Endothelial cell (in vitro differentiated cells): ENCODE results near the gene VPS35. TPM values are rescaled to one million over a fixed set of nuclear protein-coding genes. Genes with fewer than 3 reads are reported as not detected.

Experiments used
- DNase-seq: peaks from one replicate; pipeline ENCODE4 v3.0.0; 2021; ENCODE audit warnings: low spot score
- H3K27ac Mint-ChIP-seq: one replicate; pipeline ENCODE4 v1.8.0; 2021; ENCODE audit warnings: mixed read lengths, inconsistent platforms; ENCODE audit not compliant: unreplicated experiment
- H3K27me3 Mint-ChIP-seq: one replicate; pipeline ENCODE4 v1.8.0; 2021; ENCODE audit warnings: mild to moderate bottlenecking, moderate library complexity, mixed read lengths, inconsistent platforms; ENCODE audit not compliant: unreplicated experiment
- H3K36me3 Mint-ChIP-seq: one replicate; pipeline ENCODE4 v1.8.0; 2021; ENCODE audit warnings: mild to moderate bottlenecking, low read depth, mixed read lengths, inconsistent platforms; ENCODE audit not compliant: unreplicated experiment
- H3K4me1 Mint-ChIP-seq: one replicate; pipeline ENCODE4 v1.8.0; 2021; ENCODE audit warnings: mild to moderate bottlenecking, mixed read lengths, inconsistent platforms; ENCODE audit not compliant: unreplicated experiment
- H3K4me3 Mint-ChIP-seq: one replicate; pipeline ENCODE4 v1.8.0; 2021; ENCODE audit warnings: mild to moderate bottlenecking, mixed read lengths, inconsistent platforms; ENCODE audit not compliant: unreplicated experiment
- H3K9me3 Mint-ChIP-seq: one replicate; pipeline ENCODE4 v1.8.0; 2021; ENCODE audit warnings: mixed read lengths, inconsistent platforms; ENCODE audit not compliant: unreplicated experiment
- CTCF ChIP-seq: fragments of 200-600 bp; sonication (generic); IDR thresholded peaks from one replicate; pipeline ENCODE4 v1.5.0; 2021; ENCODE audit warnings: antibody characterized with exemption; ENCODE audit not compliant: unreplicated experiment
- total RNA-seq: library from RNA; stranded (reverse); fragmentation: NEBNext Ultra II Directional; extraction: Animal tissue kit (Norgen Biotek cat#: 25700); gene quantifications from one replicate; pipeline ENCODE4 v1.2.1, GENCODE V29; 2021; ENCODE audit not compliant: unreplicated experiment

VPS35 gene
- total RNA-seq, 1 donor from 2014 or later, result 78.4 TPM

- H3K9me3 Mint-ChIP-seq, result no peaks in the 10 kb centered on the region
- H3K27ac Mint-ChIP-seq, result no peak overlapping the region
- peaks cover 2% of the 10 kb centered on the region for H3K27me3 Mint-ChIP-seq
- no peak overlapping the region for H3K4me3 Mint-ChIP-seq
- no peak for DNase-seq
- TF ChIP-seq CTCF, result no peak
- H3K36me3 Mint-ChIP-seq, result peaks cover 7% of the 10 kb centered on the region
- H3K4me1 Mint-ChIP-seq, result peaks cover 5% of the 10 kb centered on the region
These were observed 75.6 kb downstream of the VPS35 start for GRCh38 chr16:46613352-46613751.

DNA sequence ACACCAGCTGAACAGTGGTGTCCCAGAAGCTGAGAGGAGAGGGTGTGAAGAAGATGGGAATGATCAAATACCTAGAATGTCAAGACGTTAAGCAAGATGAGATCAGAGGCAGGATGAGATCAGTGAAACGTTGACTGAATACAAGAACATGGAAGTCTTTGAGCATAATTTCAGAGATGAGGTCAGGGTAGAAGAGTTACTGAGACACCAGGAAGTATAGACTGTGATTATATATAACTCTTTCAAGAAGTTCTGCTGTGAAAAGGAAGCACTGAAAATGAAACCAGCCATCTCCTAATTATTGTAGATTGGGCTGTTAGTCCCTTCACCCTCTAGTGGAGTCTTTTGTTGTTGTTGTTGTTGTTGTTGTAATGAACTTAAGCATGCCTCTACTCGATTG lies 76.9 kb downstream of the VPS35 start:
- DNase-seq, result no peak
- Mint-ChIP-seq H3K9me3 (no peaks in the 10 kb centered on the region), H3K36me3 (peaks cover 7% of the 10 kb centered on the region), H3K27me3 (peaks cover 2% of the 10 kb centered on the region), H3K4me3 (no peak overlapping the region), H3K27ac (no peak overlapping the region), H3K4me1 (peaks cover 5% of the 10 kb centered on the region)
- no peak for TF ChIP-seq CTCF

DNA sequence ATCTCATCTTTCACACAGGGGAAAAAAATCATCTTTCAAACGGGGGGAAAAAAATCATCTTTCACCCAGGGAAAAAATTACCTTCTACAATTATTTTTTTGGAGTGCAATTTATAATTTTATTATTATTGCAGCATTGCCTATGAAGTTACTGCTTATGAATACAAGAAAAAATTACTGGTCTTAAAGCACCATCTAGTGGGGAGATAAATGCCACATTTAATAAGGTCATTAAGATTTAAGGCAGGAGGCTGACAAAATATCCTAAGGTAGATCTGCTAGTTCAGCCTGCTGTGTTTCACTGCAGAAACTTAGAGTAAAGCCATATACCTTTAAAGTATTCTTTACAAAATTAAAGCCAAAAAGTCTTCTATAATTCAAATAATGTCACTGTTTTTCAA lies 81.4 kb downstream of the VPS35 start:
- no peak for TF ChIP-seq CTCF
- H3K9me3 Mint-ChIP-seq, result no peaks in the 10 kb centered on the region
- H3K4me3 Mint-ChIP-seq, result no peak overlapping the region
- H3K36me3 Mint-ChIP-seq, result peaks cover 4% of the 10 kb centered on the region
- H3K27me3 Mint-ChIP-seq, result no peaks in the 10 kb centered on the region
- DNase-seq, result no peak
- H3K4me1 Mint-ChIP-seq, result no peaks in the 10 kb centered on the region
- no peak overlapping the region for H3K27ac Mint-ChIP-seq

GRCh38 chr16:46606231-46606630 lies 82.7 kb downstream of the VPS35 start:
- Mint-ChIP-seq H3K4me3 (no peak overlapping the region), H3K9me3 (no peaks in the 10 kb centered on the region), H3K27ac (no peak overlapping the region), H3K27me3 (no peaks in the 10 kb centered on the region), H3K4me1 (no peaks in the 10 kb centered on the region), H3K36me3 (peaks cover 4% of the 10 kb centered on the region)
- TF ChIP-seq CTCF, result no peak
- no peak for DNase-seq

Other genes starting within 250 kb of the VPS35 start
- gene SHCBP1, start 67.8 kb downstream of the VPS35 start, total RNA-seq, result 5.4 TPM
- gene ORC6, start 481 bp upstream of the VPS35 start, total RNA-seq, result 22.4 TPM
- gene MYLK3, start 59.2 kb upstream of the VPS35 start, total RNA-seq, result 0.95 TPM
- gene C16orf87, start 142.0 kb upstream of the VPS35 start, total RNA-seq, result 15.3 TPM
- 15.6 TPM for gene GPT2, start 195.2 kb upstream of the VPS35 start, total RNA-seq